Measurements from ENCODE around the gene GLG1.
"Not testable (repeated sequence)": the region's sequence is repeated elsewhere in the genome, so short reads cannot be mapped to it uniquely, and the experiment has no call there.

The GLG1 gene

GRCh38 chr16:74575175-74575806, 31.6 kb downstream of the GLG1 start:
- no peak for DNase-seq (ENCODE audit: low read depth in 3 of 3)

- DNase-seq (ENCODE audit: low read depth in 3 of 3) = no peak
Observed at GRCh38 chr16:74574146-74574545, 32.8 kb downstream of the GLG1 start.

DNA sequence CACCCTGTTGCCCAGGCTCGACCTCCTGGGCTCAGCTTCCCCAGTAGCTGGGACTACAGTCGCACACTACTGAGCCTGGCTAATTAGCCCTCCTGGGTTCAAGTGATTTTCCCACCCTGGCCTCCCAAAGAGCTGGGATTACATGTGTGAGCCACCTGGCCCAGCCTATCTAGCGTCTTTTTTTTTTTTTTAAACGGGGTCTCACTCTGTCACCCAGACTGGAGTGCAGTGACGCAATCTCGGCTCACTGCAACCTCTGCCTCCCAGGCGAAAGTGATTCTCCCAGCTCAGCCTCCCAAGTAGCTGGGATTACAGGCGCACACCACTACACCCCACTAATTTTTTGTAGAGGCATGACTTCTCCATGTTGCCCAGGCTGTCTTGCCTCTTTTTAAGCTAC, 33.3 kb downstream of the GLG1 start:
- no peak for DNase-seq (ENCODE audit: low read depth in 3 of 3)

- DNase-seq (ENCODE audit: low read depth in 3 of 3) = no peak
Observed at GRCh38 chr16:74570412-74571301, 36.3 kb downstream of the GLG1 start.

- no peak for DNase-seq (ENCODE audit: low read depth in 3 of 3)
Observed at GRCh38 chr16:74568961-74569631, 37.8 kb downstream of the GLG1 start.

GRCh38 chr16:74567901-74568300, 39.0 kb downstream of the GLG1 start:
- no peak for DNase-seq (ENCODE audit: low read depth in 3 of 3)

GRCh38 chr16:74565378-74565777, 41.5 kb downstream of the GLG1 start:
- no peak for DNase-seq (ENCODE audit: low read depth in 3 of 3)

DNA sequence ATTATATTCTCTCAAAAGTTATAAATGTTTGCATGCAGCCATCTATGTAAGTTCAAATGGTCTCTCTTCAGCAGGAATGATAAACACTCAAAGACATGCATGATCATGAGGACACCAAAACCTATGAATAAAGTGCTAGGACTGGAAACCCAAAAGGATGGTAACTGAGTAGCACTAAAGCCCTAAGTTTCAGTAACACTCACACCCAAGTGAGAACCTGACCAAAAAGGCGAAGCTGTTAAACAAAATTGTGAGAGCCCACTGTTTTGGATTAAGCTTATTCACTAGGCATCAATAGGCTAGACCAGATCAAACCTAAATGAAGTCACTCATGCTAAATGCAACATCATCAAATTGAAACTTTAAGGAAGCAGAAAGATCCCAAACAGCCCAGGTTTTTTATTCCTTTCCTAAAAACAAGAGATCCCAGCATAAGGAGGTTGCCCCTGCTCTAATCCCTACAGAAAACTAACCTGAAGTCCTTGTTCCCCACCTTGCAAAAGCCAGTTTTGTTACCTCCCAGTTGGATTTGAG, 42.4 kb downstream of the GLG1 start:
- DNase-seq (ENCODE audit: low read depth in 3 of 3) = no peak

- peak in 1 of 3 experiments; percentile 26 for DNase-seq (ENCODE audit: low read depth in 3 of 3)
Observed at GRCh38 chr16:74563828-74564263, 43.1 kb downstream of the GLG1 start.

- no peak for DNase-seq (ENCODE audit: low read depth in 3 of 3)
Observed at GRCh38 chr16:74562117-74562516, 44.8 kb downstream of the GLG1 start.

- no peak for DNase-seq (ENCODE audit: low read depth in 3 of 3)
Observed at GRCh38 chr16:74561626-74562025, 45.3 kb downstream of the GLG1 start.

DNA sequence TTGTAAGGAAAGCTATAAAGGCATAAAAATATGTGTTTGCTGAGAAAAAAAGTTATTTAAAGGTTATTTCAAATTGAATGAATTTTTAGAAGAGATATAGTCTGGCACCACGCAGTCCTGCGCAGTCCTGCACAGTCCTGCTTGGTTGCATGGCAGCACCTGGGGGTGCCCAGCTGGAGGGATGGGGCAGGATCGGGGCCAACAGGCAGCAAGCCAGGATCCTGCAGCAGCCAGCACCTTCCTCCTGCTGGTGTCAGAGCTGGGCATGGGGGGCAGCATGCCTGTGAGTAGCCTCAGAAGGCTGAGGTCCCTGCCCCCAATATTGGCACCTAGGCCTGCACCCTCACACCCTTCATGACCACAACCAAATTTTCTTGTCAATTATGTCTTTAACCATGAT, 46.0 kb downstream of the GLG1 start:
- no peak for DNase-seq (ENCODE audit: low read depth in 3 of 3)

- no peak for DNase-seq (ENCODE audit: low read depth in 3 of 3)
Observed at GRCh38 chr16:74558873-74559272, 48.0 kb downstream of the GLG1 start.

DNA sequence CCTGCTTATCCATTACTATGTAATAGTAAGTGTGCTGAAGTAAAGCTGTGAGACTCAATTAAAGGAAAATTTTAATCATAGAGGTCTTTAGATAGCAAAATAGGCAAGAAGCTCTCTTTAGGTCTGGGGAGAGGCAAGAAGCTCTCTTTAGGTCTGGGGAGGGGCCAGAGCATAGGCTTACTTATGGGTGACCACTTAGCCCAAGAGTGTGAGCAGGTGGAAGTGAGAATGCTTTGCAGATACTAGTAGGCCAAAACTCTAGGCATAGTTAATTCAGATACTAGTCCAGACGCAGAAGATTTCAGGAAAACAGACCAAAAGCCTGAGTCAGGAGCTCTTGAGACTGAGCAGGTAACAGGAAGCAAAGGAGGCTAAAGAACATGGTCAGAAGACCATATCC, 49.6 kb downstream of the GLG1 start:
- DNase-seq (ENCODE audit: low read depth in 3 of 3) = no peak

GRCh38 chr16:74556375-74556922, 50.5 kb downstream of the GLG1 start:
- DNase-seq (ENCODE audit: low read depth in 3 of 3) = no peak

GRCh38 chr16:74552357-74552756, 54.6 kb downstream of the GLG1 start:
- DNase-seq (ENCODE audit: low read depth in 3 of 3) = not testable (repeated sequence)

- DNase-seq (ENCODE audit: low read depth in 3 of 3) = not testable (repeated sequence)
Observed at GRCh38 chr16:74550227-74551019, 56.5 kb downstream of the GLG1 start.

DNA sequence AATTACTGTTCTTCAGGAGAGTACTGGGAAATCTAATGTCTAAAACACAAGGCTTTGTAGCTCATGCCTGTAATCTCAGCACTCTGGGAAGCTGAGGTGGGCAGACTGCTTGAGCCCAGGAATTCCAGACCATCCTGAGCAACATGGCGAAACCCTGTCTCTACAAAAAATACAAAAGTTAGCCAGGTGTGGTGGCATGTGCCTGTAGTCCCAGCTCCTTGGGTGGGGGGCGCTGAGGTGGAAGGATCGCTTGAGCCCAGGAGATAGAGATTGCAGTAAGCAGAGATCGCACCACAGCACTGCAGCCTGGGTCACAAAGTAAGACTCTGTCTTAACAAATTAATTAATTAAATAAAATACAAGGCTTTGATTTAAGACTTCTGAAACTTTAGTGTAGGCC, 60.8 kb downstream of the GLG1 start:
- DNase-seq (ENCODE audit: low read depth in 3 of 3) = not testable (repeated sequence)

- DNase-seq (ENCODE audit: low read depth in 3 of 3) = not testable (repeated sequence)
Observed at GRCh38 chr16:74542911-74543578, 63.9 kb downstream of the GLG1 start.

- not testable (repeated sequence) for DNase-seq (ENCODE audit: low read depth in 3 of 3)
Observed at GRCh38 chr16:74540663-74541062, 66.3 kb downstream of the GLG1 start.

DNA sequence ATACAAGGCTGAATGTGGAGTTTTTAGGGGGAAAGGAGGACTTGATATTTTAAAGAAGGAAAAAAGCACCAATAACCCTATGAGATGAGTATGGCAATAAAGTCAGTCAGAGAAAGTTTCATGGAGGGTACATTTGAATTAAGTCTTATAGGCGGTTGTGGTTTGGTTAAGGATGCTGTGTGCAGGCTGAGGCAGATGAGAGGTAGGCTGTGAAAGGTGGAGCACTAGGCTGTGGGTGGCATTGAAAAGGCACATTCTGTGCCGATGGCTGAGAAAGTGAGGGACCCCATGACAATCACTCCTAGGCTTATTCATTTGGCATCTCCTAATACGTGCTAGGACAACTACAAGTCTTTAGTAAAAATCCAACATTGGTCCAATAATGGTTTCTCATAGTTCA, 68.1 kb downstream of the GLG1 start:
- not testable (repeated sequence) for DNase-seq (ENCODE audit: low read depth in 3 of 3)

All from stimulated activated CD4-positive, alpha-beta T cell treated with anti-CD3 and anti-CD28 coated beads, TNF-alpha, amount 100 ng/mL, for 24 hours (primary cell).